PC-9 (cell line): Measurements from ENCODE around the gene FBXO33. TPM values are rescaled to one million over a fixed set of nuclear protein-coding genes. Genes with fewer than 3 reads are reported as not detected.

Experiments used
- BruUV-seq: library from RNA; stranded (reverse); fragments of 400-500 nt; replicated peaks from 2 replicates; lab custom pipeline; 2021; lab: Mats Ljungman, UMichigan
- CTCF ChIA-PET: fragments of 300-600 bp; sonication (Branson Sonifier 250); formaldehyde crosslinking; loops from one replicate; lab custom pipeline; 2022; ENCODE audit warnings: antibody characterized with exemption; lab: Charles Lee
- POLR2A ChIA-PET: fragments of 300-600 bp; sonication (Branson Sonifier 250); formaldehyde crosslinking; loops from one replicate; lab custom pipeline; 2022; ENCODE audit warnings: antibody characterized with exemption; ENCODE audit not compliant: unreplicated experiment; lab: Charles Lee
- DNase-seq, 2 experiments: peaks; one replicate each; pipeline versions ENCODE4 v3.0.0 to v3.0.0-alpha.2; 2015 to 2022; ENCODE audit warnings: mixed read lengths in 1 of 2
- H2AFZ ChIP-seq: fragments of 200-600 bp; sonication (generic); 2 replicates; pipeline ENCODE4 v1.8.1; 2017; ENCODE audit warnings: antibody characterized with exemption
- H3F3A ChIP-seq: fragments of 200-600 bp; sonication (generic); 2 replicates; pipeline ENCODE4 v1.8.1; 2017; ENCODE audit warnings: antibody characterized with exemption, mild to moderate bottlenecking, low read depth; ENCODE audit not compliant: insufficient read depth
- H3K27ac ChIP-seq: fragments of 200-600 bp; sonication (generic); 2 replicates; pipeline ENCODE4 v1.6.1; 2016; ENCODE audit warnings: mixed run types
- H3K27me3 ChIP-seq: fragments of 200-600 bp; sonication (generic); 2 replicates; pipeline ENCODE4 v1.6.1; 2016; ENCODE audit warnings: low read depth, mixed run types; ENCODE audit not compliant: insufficient read depth
- H3K36me3 ChIP-seq: fragments of 200-600 bp; sonication (generic); 2 replicates; pipeline ENCODE4 v1.6.1; 2016; ENCODE audit warnings: low read depth, mixed run types
- H3K4me1 ChIP-seq: fragments of 200-600 bp; sonication (generic); replicated peaks from 2 replicates; pipeline ENCODE4 v1.6.1; 2016; ENCODE audit warnings: mixed run types; ENCODE audit not compliant: insufficient read depth
- H3K4me2 ChIP-seq: fragments of 200-600 bp; sonication (generic); 2 replicates; pipeline ENCODE4 v1.6.1; 2017; ENCODE audit warnings: mixed run types
- H3K4me3 ChIP-seq: fragments of 200-600 bp; sonication (generic); 2 replicates; pipeline ENCODE4 v1.6.1; 2016; ENCODE audit warnings: mixed run types
- H3K79me2 ChIP-seq: fragments of 200-600 bp; sonication (generic); 2 replicates; pipeline ENCODE4 v1.6.1; 2017; ENCODE audit warnings: low read depth, mixed run types
- H3K9me2 ChIP-seq: fragments of 200-600 bp; sonication (generic); 2 replicates; pipeline ENCODE4 v1.8.1; 2017; ENCODE audit warnings: mild to moderate bottlenecking; ENCODE audit not compliant: insufficient read depth
- H3K9me3 ChIP-seq: fragments of 200-600 bp; sonication (generic); 2 replicates; pipeline ENCODE4 v1.8.1; 2016; ENCODE audit warnings: low read depth; ENCODE audit not compliant: insufficient read depth
- H4K20me1 ChIP-seq: fragments of 200-600 bp; sonication (generic); 2 replicates; pipeline ENCODE4 v1.8.1; 2017; ENCODE audit not compliant: insufficient read depth
- EZH2 ChIP-seq: fragments of 200-600 bp; sonication (generic); IDR thresholded peaks from 2 replicates; pipeline ENCODE4 v1.8.0; 2017; ENCODE audit warnings: antibody characterized with exemption, low read depth
- intact Hi-C: fragments of 100-400 bp; cut with micrococcal nuclease; formaldehyde crosslinking; loops from one replicate; pipeline ENCODE4 v1.10.0; 2022; ENCODE audit not compliant: unreplicated experiment
- total RNA-seq: library from RNA; stranded (reverse); gene quantifications from 2 replicates; pipeline ENCODE4 v1.2.3, GENCODE V29; 2021
- TF ChIP-seq, protein P1 (sequence below): fragments of 200-600 bp; sonication (generic); conservative IDR thresholded peaks from 2 replicates; pipeline ENCODE4 v1.6.1; 2017; ENCODE audit warnings: mixed run types, antibody characterized with exemption, mild to moderate bottlenecking, moderate library complexity

Gene FBXO33
- total RNA-seq, 1 experiment from 2014 or later = 9.0 TPM

GRCh38 chr14:39383741-39384140, 48.5 kb downstream of the FBXO33 start:
- no peaks in the 10 kb centered on the region for H3K9me3 ChIP-seq
- no peak for DNase-seq
- no peak overlapping the region for H3K4me3 ChIP-seq
- CTCF ChIA-PET = no interaction called here
- no peak overlapping the region for H2AFZ ChIP-seq
- H3K27me3 ChIP-seq = no peaks in the 10 kb centered on the region
- intact Hi-C loops = no loop called here
- no peaks in the 10 kb centered on the region for H4K20me1 ChIP-seq
- no peaks in the 10 kb centered on the region for H3K36me3 ChIP-seq
- POLR2A ChIA-PET = no interaction called here
- no peak for TF ChIP-seq EZH2
- TF ChIP-seq, protein P1, sequence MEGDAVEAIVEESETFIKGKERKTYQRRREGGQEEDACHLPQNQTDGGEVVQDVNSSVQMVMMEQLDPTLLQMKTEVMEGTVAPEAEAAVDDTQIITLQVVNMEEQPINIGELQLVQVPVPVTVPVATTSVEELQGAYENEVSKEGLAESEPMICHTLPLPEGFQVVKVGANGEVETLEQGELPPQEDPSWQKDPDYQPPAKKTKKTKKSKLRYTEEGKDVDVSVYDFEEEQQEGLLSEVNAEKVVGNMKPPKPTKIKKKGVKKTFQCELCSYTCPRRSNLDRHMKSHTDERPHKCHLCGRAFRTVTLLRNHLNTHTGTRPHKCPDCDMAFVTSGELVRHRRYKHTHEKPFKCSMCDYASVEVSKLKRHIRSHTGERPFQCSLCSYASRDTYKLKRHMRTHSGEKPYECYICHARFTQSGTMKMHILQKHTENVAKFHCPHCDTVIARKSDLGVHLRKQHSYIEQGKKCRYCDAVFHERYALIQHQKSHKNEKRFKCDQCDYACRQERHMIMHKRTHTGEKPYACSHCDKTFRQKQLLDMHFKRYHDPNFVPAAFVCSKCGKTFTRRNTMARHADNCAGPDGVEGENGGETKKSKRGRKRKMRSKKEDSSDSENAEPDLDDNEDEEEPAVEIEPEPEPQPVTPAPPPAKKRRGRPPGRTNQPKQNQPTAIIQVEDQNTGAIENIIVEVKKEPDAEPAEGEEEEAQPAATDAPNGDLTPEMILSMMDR = no peak
- no peaks in the 10 kb centered on the region for H3K4me1 ChIP-seq
- no peak overlapping the region for H3K4me2 ChIP-seq
- no peaks in the 10 kb centered on the region for H3F3A ChIP-seq
- H3K27ac ChIP-seq = no peak overlapping the region
- no peaks in the 10 kb centered on the region for H3K79me2 ChIP-seq
- no peaks in the 10 kb centered on the region for H3K9me2 ChIP-seq
- no TSS peak for BruUV-seq

GRCh38 chr14:39383026-39383660, 49.1 kb downstream of the FBXO33 start:
- H3K79me2 ChIP-seq = no peaks in the 10 kb centered on the region
- no peaks in the 10 kb centered on the region for H3K27me3 ChIP-seq
- no peaks in the 10 kb centered on the region for H3K36me3 ChIP-seq
- no peaks in the 10 kb centered on the region for H3K4me1 ChIP-seq
- ChIA-PET POLR2A (interaction anchor here (0.6 kb wide), 1 partner anchor 433 kb away, joined by 5 read pairs; no protein-coding TSS in a partner anchor), CTCF (no interaction called here)
- no peak for DNase-seq
- no peak overlapping the region for H3K4me3 ChIP-seq
- no peak for TF ChIP-seq EZH2
- TF ChIP-seq, protein P1 = no peak
- no peaks in the 10 kb centered on the region for H3K9me2 ChIP-seq
- H3F3A ChIP-seq = no peaks in the 10 kb centered on the region
- H4K20me1 ChIP-seq = no peaks in the 10 kb centered on the region
- no peak overlapping the region for H3K4me2 ChIP-seq
- BruUV-seq = no TSS peak
- H3K9me3 ChIP-seq = no peaks in the 10 kb centered on the region
- H2AFZ ChIP-seq = no peak overlapping the region
- intact Hi-C loops = no loop called here
- H3K27ac ChIP-seq = no peak overlapping the region

- Histone ChIP-seq H3K9me3 (no peaks in the 10 kb centered on the region), H3K27me3 (no peaks in the 10 kb centered on the region), H3K27ac (no peak overlapping the region), H3F3A (no peaks in the 10 kb centered on the region), H3K79me2 (no peaks in the 10 kb centered on the region), H3K36me3 (no peaks in the 10 kb centered on the region), H3K4me1 (no peaks in the 10 kb centered on the region), H3K9me2 (no peaks in the 10 kb centered on the region), H4K20me1 (no peaks in the 10 kb centered on the region), H3K4me3 (no peak overlapping the region), H2AFZ (no peak overlapping the region), H3K4me2 (no peak overlapping the region)
- no TSS peak for BruUV-seq
- intact Hi-C loops = no loop called here
- TF ChIP-seq, protein P1 = no peak
- TF ChIP-seq EZH2 = no peak
- ChIA-PET CTCF (no interaction called here), POLR2A (interaction anchor here (0.7 kb wide), 1 partner anchor 34 kb away, joined by 5 read pairs; no protein-coding TSS in a partner anchor)
- DNase-seq = no peak
These were observed 49.8 kb downstream of the FBXO33 start for GRCh38 chr14:39382463-39382862.
